ENCODE data around the gene CALCOCO1. TPM values are rescaled to one million over a fixed set of nuclear protein-coding genes. Genes with fewer than 3 reads are reported as not detected.
"Not testable (repeated sequence)": the region's sequence is repeated elsewhere in the genome, so short reads cannot be mapped to it uniquely, and the experiment has no call there.

Gene CALCOCO1
- total and polyA plus RNA-seq, 8 donors: 60.3 to 441 (median 148) TPM

DNA sequence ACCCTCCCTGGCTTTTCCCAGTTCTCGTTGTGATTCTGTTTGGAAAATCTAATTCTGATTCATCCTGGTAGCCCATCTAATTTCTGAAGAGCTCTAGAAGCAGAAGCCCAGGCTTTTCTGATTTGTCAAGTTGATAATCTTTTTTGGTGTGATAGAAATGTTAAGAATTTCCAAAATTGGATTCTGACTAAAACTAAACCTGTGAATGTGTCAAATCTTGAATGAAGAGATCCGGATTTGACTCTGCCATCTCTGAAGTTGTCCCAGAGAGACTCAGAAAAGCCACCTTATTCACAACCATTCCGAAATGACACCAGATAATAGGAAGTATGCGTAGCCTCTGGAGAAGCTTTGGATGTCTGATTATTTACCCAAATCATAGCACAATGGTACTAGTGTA, 37.4 kb upstream of the CALCOCO1 start:
- H3K27me3 ChIP-seq: peaks cover 0 to 97% (median 37%) of the 10 kb centered on the region in 3 donors
- no peaks in the 10 kb centered on the region for H3K4me1 ChIP-seq
- no peak for DNase-seq
- no peaks in the 10 kb centered on the region for H3K9me3 ChIP-seq
- no peak overlapping the region for H3K4me3 ChIP-seq
- no peak overlapping the region for H3K27ac ChIP-seq
- 71 to 80% (median 75%) methylated on average over 4 of the region's 4 CpGs for WGBS, 5 donors
- no peaks in the 10 kb centered on the region for H3K36me3 ChIP-seq
- intact Hi-C loops (cut with DNase I; ENCODE audit: low total_unique reads): no loop called here
- TF ChIP-seq EP300 (IDR thresholded peaks at IDR 0.05) (no peak), POLR2AphosphoS5 (IDR thresholded peaks at IDR 0.05) (no peak), POLR2A (IDR thresholded peaks at IDR 0.05) (no peak)
- TF ChIP-seq, protein P1, sequence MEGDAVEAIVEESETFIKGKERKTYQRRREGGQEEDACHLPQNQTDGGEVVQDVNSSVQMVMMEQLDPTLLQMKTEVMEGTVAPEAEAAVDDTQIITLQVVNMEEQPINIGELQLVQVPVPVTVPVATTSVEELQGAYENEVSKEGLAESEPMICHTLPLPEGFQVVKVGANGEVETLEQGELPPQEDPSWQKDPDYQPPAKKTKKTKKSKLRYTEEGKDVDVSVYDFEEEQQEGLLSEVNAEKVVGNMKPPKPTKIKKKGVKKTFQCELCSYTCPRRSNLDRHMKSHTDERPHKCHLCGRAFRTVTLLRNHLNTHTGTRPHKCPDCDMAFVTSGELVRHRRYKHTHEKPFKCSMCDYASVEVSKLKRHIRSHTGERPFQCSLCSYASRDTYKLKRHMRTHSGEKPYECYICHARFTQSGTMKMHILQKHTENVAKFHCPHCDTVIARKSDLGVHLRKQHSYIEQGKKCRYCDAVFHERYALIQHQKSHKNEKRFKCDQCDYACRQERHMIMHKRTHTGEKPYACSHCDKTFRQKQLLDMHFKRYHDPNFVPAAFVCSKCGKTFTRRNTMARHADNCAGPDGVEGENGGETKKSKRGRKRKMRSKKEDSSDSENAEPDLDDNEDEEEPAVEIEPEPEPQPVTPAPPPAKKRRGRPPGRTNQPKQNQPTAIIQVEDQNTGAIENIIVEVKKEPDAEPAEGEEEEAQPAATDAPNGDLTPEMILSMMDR (IDR thresholded peaks at IDR 0.05): no peak

DNA sequence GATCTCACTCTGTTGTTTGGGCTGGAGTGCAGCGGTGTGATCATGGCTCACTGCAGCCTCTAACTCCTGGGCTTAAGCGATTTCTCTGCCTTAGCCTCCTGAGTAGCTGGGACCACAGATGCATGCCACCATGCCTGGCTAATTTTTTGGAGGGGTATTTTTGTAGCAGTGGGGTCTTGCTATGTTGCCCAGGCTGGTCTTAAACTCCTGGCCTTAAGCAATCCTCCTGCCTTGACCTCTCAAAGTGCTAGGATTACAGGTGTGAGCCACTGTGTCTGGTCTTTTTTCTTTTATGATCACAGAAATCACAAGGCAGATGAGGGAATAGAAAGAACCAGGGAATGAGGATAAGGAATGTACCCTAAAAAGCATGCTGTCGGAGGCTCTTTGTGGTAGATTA, 35.5 kb upstream of the CALCOCO1 start:
- DNase-seq; H3K9me3 ChIP-seq; H3K4me1 ChIP-seq; intact Hi-C loops (cut with DNase I; ENCODE audit: low total_unique reads); H3K27ac ChIP-seq; H3K36me3 ChIP-seq; H3K4me3 ChIP-seq: not testable (repeated sequence)
- WGBS, 5 donors: 89 to 94% (median 90%) methylated on average over 3 of the region's 3 CpGs
- peaks cover 0 to 98% (median 55%) of the 10 kb centered on the region in 3 donors for H3K27me3 ChIP-seq

DNA sequence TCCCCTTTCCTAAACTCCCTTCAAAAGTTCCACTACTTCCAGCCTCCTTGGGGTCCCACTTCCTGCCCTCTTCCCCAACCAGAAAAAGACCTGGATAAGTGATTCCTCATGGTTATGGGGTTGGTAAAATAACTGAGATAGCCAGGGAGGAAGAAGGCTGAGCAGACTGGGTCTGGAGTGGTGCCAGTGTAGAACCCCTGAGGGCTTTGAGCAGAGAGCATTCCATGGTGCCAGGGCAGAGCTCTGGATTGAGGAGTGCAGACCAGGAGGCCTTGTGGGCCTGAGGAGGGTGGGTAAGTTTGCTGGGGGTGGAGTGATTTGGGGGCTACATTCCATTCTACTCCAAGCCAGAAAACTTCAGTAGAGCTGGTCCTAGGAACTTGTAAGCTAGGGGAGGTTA, 34.1 kb upstream of the CALCOCO1 start:
- Histone ChIP-seq H3K4me1 (peaks cover 0 to 10% (median 6%) of the 10 kb centered on the region in 4 donors), H3K4me3 (no peak overlapping the region), H3K36me3 (no peaks in the 10 kb centered on the region), H3K27me3 (peaks cover 0 to 97% (median 52%) of the 10 kb centered on the region in 3 donors), H3K9me3 (no peaks in the 10 kb centered on the region), H3K27ac (no peak overlapping the region)
- intact Hi-C loops (cut with DNase I; ENCODE audit: low total_unique reads): no loop called here
- no peak for DNase-seq
- TF ChIP-seq EP300 (IDR thresholded peaks at IDR 0.05) (no peak), POLR2AphosphoS5 (IDR thresholded peaks at IDR 0.05) (no peak), POLR2A (IDR thresholded peaks at IDR 0.05) (no peak)
- TF ChIP-seq, protein P1 (IDR thresholded peaks at IDR 0.05): no peak

- Histone ChIP-seq H3K36me3 (no peaks in the 10 kb centered on the region), H3K4me1 (peaks cover 0 to 30% (median 17%) of the 10 kb centered on the region in 4 donors), H3K27ac (no peak overlapping the region), H3K27me3 (peaks cover 0 to 96% (median 49%) of the 10 kb centered on the region in 3 donors), H3K4me3 (no peak overlapping the region), H3K9me3 (no peaks in the 10 kb centered on the region)
- intact Hi-C loops (cut with DNase I; ENCODE audit: low total_unique reads): no loop called here
- no peak for DNase-seq
- TF ChIP-seq EP300 (IDR thresholded peaks at IDR 0.05): no peak
- TF ChIP-seq, protein P1 (IDR thresholded peaks at IDR 0.05): no peak
- TF ChIP-seq POLR2A (IDR thresholded peaks at IDR 0.05): no peak
- WGBS, 5 donors: 66 to 83% (median 75%) methylated on average over 2 of the region's 2 CpGs
Observed at GRCh38 chr12:53759261-53759660, 32.0 kb upstream of the CALCOCO1 start.

GRCh38 chr12:53758730-53759103, 31.5 kb upstream of the CALCOCO1 start:
- 45 to 62% (median 57%) methylated on average over 8 of the region's 8 CpGs for WGBS, 5 donors
- H3K9me3 ChIP-seq: no peaks in the 10 kb centered on the region
- no peak for DNase-seq
- H3K27ac ChIP-seq: no peak overlapping the region
- H3K27me3 ChIP-seq: peaks cover 0 to 96% (median 45%) of the 10 kb centered on the region in 3 donors
- no peak overlapping the region for H3K4me3 ChIP-seq
- H3K36me3 ChIP-seq: no peaks in the 10 kb centered on the region
- intact Hi-C loops (cut with DNase I; ENCODE audit: low total_unique reads): no loop called here
- H3K4me1 ChIP-seq: peaks cover 0 to 35% (median 20%) of the 10 kb centered on the region in 4 donors
- TF ChIP-seq, protein P1 (IDR thresholded peaks at IDR 0.05): no peak
- TF ChIP-seq POLR2A (IDR thresholded peaks at IDR 0.05) (no peak), POLR2AphosphoS5 (IDR thresholded peaks at IDR 0.05) (no peak), EP300 (IDR thresholded peaks at IDR 0.05) (no peak)
